Breast epithelium (tissue), 4 donors: ENCODE results near the gene CD300LF. TPM values are rescaled to one million over a fixed set of nuclear protein-coding genes. Genes with fewer than 3 reads are reported as not detected.

Experiments used
- DNase-seq, 2 donors: peaks; one replicate each; pipeline ENCODE4 v3.0.0-alpha.2; 2019; ENCODE audit warnings: low spot score in 2 of 2
- H3K27ac ChIP-seq, 2 donors: fragments of 200-600 bp; sonication (generic) in 1 of 2; one replicate each; pipeline ENCODE4 v1.5.1; 2016 to 2019; ENCODE audit warnings: mild to moderate bottlenecking in 1 of 2
- H3K27me3 ChIP-seq, 2 donors: fragments of 200-600 bp; sonication (generic) in 1 of 2; one replicate each; pipeline versions ENCODE4 v1.5.1 to v1.6.0; 2017 to 2019; ENCODE audit warnings: control low read depth in 1 of 2, mild to moderate bottlenecking in 1 of 2
- H3K36me3 ChIP-seq: fragments of 200-600 bp; one replicate; pipeline ENCODE4 v1.5.1; 2019
- H3K4me1 ChIP-seq, 2 donors: fragments of 200-600 bp; sonication (generic); one replicate each; pipeline ENCODE4 v1.5.1; 2016 to 2019; ENCODE audit warnings: control low read depth in 1 of 2
- H3K4me3 ChIP-seq, 3 donors: fragments of 200-600 bp; sonication (generic); 1 replicate in 2 of 3; 2 replicates in 1 of 3; pipeline ENCODE4 v1.5.1; 2016 to 2019; ENCODE audit warnings: mild to moderate bottlenecking in 3 of 3, moderate library complexity in 2 of 3
- H3K9me3 ChIP-seq, 2 donors: fragments of 200-600 bp; sonication (generic) in 1 of 2; one replicate each; pipeline ENCODE4 v1.5.1; 2016 to 2019; ENCODE audit warnings: control low read depth in 1 of 2
- CTCF ChIP-seq, 3 donors: fragments of 450-650 bp; IDR thresholded peaks; one replicate each; pipeline ENCODE4 v1.5.1; 2016 to 2017; ENCODE audit warnings: antibody characterized with exemption in 3 of 3, mild to moderate bottlenecking in 3 of 3, moderate library complexity in 3 of 3
- POLR2A ChIP-seq: fragments of 450-650 bp; IDR thresholded peaks from one replicate; pipeline ENCODE4 v1.6.1; 2016; ENCODE audit warnings: antibody characterized with exemption, mild to moderate bottlenecking, moderate library complexity
- POLR2AphosphoS5 ChIP-seq, 3 donors: sonication (generic); formaldehyde crosslinking; IDR thresholded peaks; one replicate each; pipeline ENCODE4 v1.6.1; 2017; ENCODE audit warnings: antibody characterized with exemption in 3 of 3
- intact Hi-C: fragments of 100-400 bp; cut with DNase I; formaldehyde crosslinking; loops from one replicate; pipeline ENCODE4 v1.15.1; 2023; ENCODE audit warnings: low total_unique reads
- total RNA-seq, 3 donors: library from RNA; depleted of rRNA; stranded (reverse); fragments of >200 nt; gene quantifications; one replicate each; pipeline ENCODE4 v1.1.0, GENCODE V29; 2016

CD300LF gene
- total RNA-seq, 3 donors from 2014 or later = 0.32 to 2.0 (median 0.98) TPM

GRCh38 chr17:74713171-74713755, 540 bp upstream of the CD300LF start:
- no peaks in the 10 kb centered on the region for H3K4me1 ChIP-seq
- H3K36me3 ChIP-seq = no peaks in the 10 kb centered on the region
- no peak overlapping the region for H3K4me3 ChIP-seq
- no peaks in the 10 kb centered on the region for H3K9me3 ChIP-seq
- TF ChIP-seq POLR2A (no peak), POLR2AphosphoS5 (IDR thresholded peaks at IDR 0.05) (no peak), CTCF (IDR thresholded peaks at IDR 0.05) (no peak)
- no peak for DNase-seq
- intact Hi-C loops = no loop called here
- peaks cover 0 to 15% of the 10 kb centered on the region in 2 donors for H3K27me3 ChIP-seq
- H3K27ac ChIP-seq = no peak overlapping the region

GRCh38 chr17:74712301-74712700, 422 bp downstream of the CD300LF start:
- no peak for TF ChIP-seq CTCF (IDR thresholded peaks at IDR 0.05)
- TF ChIP-seq POLR2A = no peak
- no peak for TF ChIP-seq POLR2AphosphoS5 (IDR thresholded peaks at IDR 0.05)
- intact Hi-C loops = no loop called here
- DNase-seq = no peak
- Histone ChIP-seq H3K9me3 (no peaks in the 10 kb centered on the region), H3K27ac (no peak overlapping the region), H3K4me3 (no peak overlapping the region), H3K27me3 (peaks cover 0 to 15% of the 10 kb centered on the region in 2 donors), H3K36me3 (no peaks in the 10 kb centered on the region), H3K4me1 (no peaks in the 10 kb centered on the region)

DNA sequence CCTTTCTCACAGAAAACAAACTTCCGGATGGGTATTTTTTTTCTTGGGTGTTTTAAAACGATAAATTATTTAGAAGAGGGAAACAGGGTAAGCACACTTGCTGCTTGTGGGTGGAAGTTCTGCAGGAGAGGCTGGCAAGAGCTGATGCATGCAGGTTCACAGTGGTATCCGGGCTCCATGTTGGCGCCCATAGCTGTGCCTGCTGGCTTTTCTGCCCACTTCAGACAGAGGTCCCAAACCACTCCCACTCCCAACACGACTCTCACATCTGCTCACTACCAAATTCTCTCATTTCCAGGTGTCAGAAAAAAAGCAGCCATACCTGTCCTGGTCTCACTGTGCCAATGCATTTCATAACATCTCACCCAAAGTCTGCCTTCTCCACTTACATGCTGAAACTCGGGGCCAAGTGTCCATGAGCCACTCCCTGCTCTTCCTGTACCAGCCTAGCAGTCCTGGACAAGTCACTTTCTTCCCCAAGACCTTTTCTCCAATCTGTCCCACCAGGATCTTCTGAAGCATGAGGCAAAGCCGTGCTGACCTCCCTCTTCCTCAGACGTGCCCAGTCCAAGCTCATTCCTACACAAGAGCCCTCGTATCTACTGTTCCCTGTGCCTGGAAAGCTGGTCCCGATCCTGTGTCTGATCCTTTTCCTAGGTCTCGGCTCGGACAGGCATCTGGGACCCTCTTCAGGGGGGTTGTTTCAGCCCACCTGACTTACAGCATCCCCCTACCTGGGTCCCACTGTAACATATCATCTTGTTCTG, 1.5 kb downstream of the CD300LF start:
- DNase-seq = no peak
- H3K27me3 ChIP-seq = peaks cover 0 to 15% of the 10 kb centered on the region in 2 donors
- H3K27ac ChIP-seq = no peak overlapping the region
- H3K4me3 ChIP-seq = no peak overlapping the region
- no peaks in the 10 kb centered on the region for H3K9me3 ChIP-seq
- TF ChIP-seq POLR2AphosphoS5 (IDR thresholded peaks at IDR 0.05) (no peak), POLR2A (no peak), CTCF (IDR thresholded peaks at IDR 0.05) (no peak)
- H3K36me3 ChIP-seq = no peaks in the 10 kb centered on the region
- H3K4me1 ChIP-seq = no peaks in the 10 kb centered on the region
- intact Hi-C loops = no loop called here

- TF ChIP-seq CTCF (IDR thresholded peaks at IDR 0.05) (no peak), POLR2AphosphoS5 (IDR thresholded peaks at IDR 0.05) (no peak), POLR2A (no peak)
- Histone ChIP-seq H3K4me1 (no peaks in the 10 kb centered on the region), H3K4me3 (no peak overlapping the region), H3K27me3 (peaks cover 0 to 4% of the 10 kb centered on the region in 2 donors), H3K9me3 (no peaks in the 10 kb centered on the region), H3K36me3 (no peaks in the 10 kb centered on the region), H3K27ac (no peak overlapping the region)
- no peak for DNase-seq
- intact Hi-C loops = no loop called here
Observed at GRCh38 chr17:74704544-74704943, 8.2 kb downstream of the CD300LF start.

DNA sequence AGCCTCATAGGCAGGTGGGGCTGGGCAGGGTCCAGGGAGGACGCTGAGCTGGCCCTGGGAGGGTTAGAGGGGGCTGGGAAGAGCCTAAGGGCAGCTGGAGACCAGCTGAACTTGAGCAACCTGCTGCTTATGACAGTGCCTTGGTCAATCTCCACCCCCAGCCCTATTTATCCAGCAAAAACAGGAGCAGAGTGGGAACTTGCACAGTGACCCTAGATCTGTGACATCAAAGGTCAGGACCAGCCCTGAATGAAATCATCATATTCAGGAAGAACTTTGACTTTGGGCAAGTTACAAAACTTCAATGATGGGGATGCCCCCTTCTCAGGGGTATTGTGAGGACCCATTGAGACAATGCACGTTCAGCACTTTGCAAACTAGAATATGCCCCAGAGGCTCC, 9.4 kb downstream of the CD300LF start:
- TF ChIP-seq CTCF (IDR thresholded peaks at IDR 0.05) (no peak), POLR2AphosphoS5 (IDR thresholded peaks at IDR 0.05) (no peak), POLR2A (no peak)
- intact Hi-C loops = no loop called here

More for the DNA sequence above, 9.4 kb downstream of the CD300LF start:
- Histone ChIP-seq H3K4me1 (no peaks in the 10 kb centered on the region), H3K27ac (no peak overlapping the region), H3K27me3 (peaks cover 0 to 4% of the 10 kb centered on the region in 2 donors), H3K9me3 (no peaks in the 10 kb centered on the region), H3K36me3 (no peaks in the 10 kb centered on the region), H3K4me3 (no peak overlapping the region)
- no peak for DNase-seq
